Activated B cell treated with CpG ODN at 0.5 μM for 24 hours (primary cell): ENCODE measurements around the gene SNRK. TPM values are rescaled to one million over a fixed set of nuclear protein-coding genes. Genes with fewer than 3 reads are reported as not detected.

Experiments
- ATAC-seq: fragments of 200-7000 bp; cut with Tn5 transposase; one replicate; pipeline ENCODE4 v1.10.0; 2021; ENCODE audit warnings: low read depth, mild to moderate bottlenecking, moderate library complexity
- CTCF ChIA-PET: fragments of 350-600 bp; sonication (Branson Sonifier 250); formaldehyde crosslinking; loops from one replicate; lab custom pipeline; 2021; ENCODE audit warnings: antibody characterized with exemption; lab: Charles Lee
- POLR2A ChIA-PET: fragments of 350-600 bp; sonication (Branson Sonifier 250); formaldehyde crosslinking; loops from one replicate; lab custom pipeline; 2021; ENCODE audit warnings: antibody characterized with exemption; lab: Charles Lee
- DNase-seq: peaks from one replicate; pipeline ENCODE4 v3.0.0; 2022
- H3K27ac Mint-ChIP-seq: one replicate; pipeline ENCODE4 v1.8.0; 2020; ENCODE audit warnings: mixed read lengths
- H3K27me3 Mint-ChIP-seq: one replicate; pipeline ENCODE4 v1.8.0; 2021; ENCODE audit warnings: mixed read lengths
- H3K36me3 Mint-ChIP-seq: one replicate; pipeline ENCODE4 v1.8.0; 2021; ENCODE audit warnings: low read depth, mixed read lengths
- H3K4me1 Mint-ChIP-seq: one replicate; pipeline ENCODE4 v1.8.0; 2021; ENCODE audit warnings: mixed read lengths
- H3K4me3 Mint-ChIP-seq: one replicate; pipeline ENCODE4 v1.8.0; 2020; ENCODE audit warnings: mild to moderate bottlenecking, mixed read lengths
- H3K9me3 Mint-ChIP-seq: one replicate; pipeline ENCODE4 v1.8.0; 2020; ENCODE audit warnings: mixed read lengths
- CTCF ChIP-seq: fragments of 200-600 bp; IDR thresholded peaks from one replicate; pipeline ENCODE4 v1.8.0; 2022; ENCODE audit warnings: antibody characterized with exemption, mild to moderate bottlenecking
- intact Hi-C: fragments of 100-400 bp; cut with micrococcal nuclease; formaldehyde crosslinking; loops from one replicate; pipeline ENCODE4 v1.15.1; 2024
- total RNA-seq: library from RNA; stranded (reverse); gene quantifications from 2 replicates; pipeline ENCODE4 v1.2.3, GENCODE V29; 2022

The SNRK gene
- total RNA-seq, 1 donor from 2014 or later = 31.1 TPM

DNA sequence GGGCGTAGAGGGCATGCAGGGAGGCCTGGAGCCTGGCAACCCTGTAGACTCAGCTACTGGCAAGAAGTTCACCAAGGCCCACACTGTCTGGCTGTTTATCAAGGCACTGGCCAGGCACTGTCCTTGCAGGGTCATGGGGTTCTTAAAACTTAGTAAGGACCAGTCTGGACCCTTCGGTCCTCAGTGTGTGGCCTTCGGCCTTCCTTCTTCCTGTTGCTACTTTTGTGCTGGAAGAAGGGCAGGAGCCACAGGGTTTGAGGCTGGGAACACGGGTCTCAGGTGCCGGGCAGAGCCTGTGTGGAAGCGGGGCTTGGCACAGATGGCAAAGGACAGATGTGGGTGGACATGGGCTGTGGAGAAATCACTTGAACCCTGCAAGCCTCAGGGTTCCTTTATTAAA, 76.6 kb downstream of the SNRK start:
- ChIA-PET CTCF (no interaction called here), POLR2A (no interaction called here)
- ATAC-seq (no peak), DNase-seq (no peak)
- H3K27me3 Mint-ChIP-seq = no peaks in the 10 kb centered on the region
- no peak overlapping the region for H3K4me3 Mint-ChIP-seq
- intact Hi-C loops = no loop called here
- no peaks in the 10 kb centered on the region for H3K4me1 Mint-ChIP-seq
- H3K27ac Mint-ChIP-seq = no peak overlapping the region
- no peaks in the 10 kb centered on the region for H3K36me3 Mint-ChIP-seq
- peaks cover 6% of the 10 kb centered on the region for H3K9me3 Mint-ChIP-seq
- no peak for TF ChIP-seq CTCF

- TF ChIP-seq CTCF = no peak
- no peak for DNase-seq
- intact Hi-C loops = no loop called here
- Mint-ChIP-seq H3K9me3 (no peaks in the 10 kb centered on the region), H3K27ac (no peak overlapping the region), H3K36me3 (no peaks in the 10 kb centered on the region), H3K4me3 (no peak overlapping the region), H3K4me1 (no peaks in the 10 kb centered on the region), H3K27me3 (no peaks in the 10 kb centered on the region)
- ChIA-PET POLR2A (no interaction called here), CTCF (no interaction called here)
- ATAC-seq = no peak
These were observed 77.4 kb downstream of the SNRK start for GRCh38 chr3:43363621-43364266.

DNA sequence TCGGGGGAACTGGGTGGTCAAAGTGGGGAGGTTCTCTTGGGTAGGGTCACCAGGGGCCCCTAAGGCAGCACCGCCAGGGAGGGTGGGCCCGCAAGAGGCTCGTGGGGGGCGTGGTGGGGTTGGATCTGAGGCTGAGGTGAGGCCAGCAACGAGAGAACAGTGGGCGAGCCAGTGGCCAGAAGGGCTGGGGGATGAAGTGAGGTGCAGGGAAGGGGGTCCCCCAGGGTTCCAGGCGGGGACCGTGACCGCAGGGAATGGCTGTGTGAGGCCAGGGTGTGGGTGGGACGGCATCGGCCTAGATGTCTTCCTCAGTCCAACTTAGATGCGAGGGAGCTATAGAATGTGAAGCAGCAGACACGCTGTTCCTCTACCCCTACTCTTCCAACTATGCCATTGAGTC, 78.2 kb downstream of the SNRK start:
- DNase-seq (no peak), ATAC-seq (no peak)
- TF ChIP-seq CTCF = no peak
- Mint-ChIP-seq H3K27me3 (no peaks in the 10 kb centered on the region), H3K9me3 (no peaks in the 10 kb centered on the region), H3K36me3 (no peaks in the 10 kb centered on the region), H3K4me1 (no peaks in the 10 kb centered on the region), H3K27ac (no peak overlapping the region), H3K4me3 (no peak overlapping the region)
- intact Hi-C loops = no loop called here
- ChIA-PET POLR2A (no interaction called here), CTCF (no interaction called here)

- POLR2A ChIA-PET = no interaction called here
- Mint-ChIP-seq H3K9me3 (no peaks in the 10 kb centered on the region), H3K27me3 (no peaks in the 10 kb centered on the region), H3K36me3 (no peaks in the 10 kb centered on the region), H3K27ac (no peak overlapping the region), H3K4me3 (no peak overlapping the region), H3K4me1 (no peaks in the 10 kb centered on the region)
- CTCF ChIA-PET = no interaction called here
- no peak for TF ChIP-seq CTCF
- intact Hi-C loops = no loop called here
- DNase-seq (no peak), ATAC-seq (no peak)
These were observed 78.6 kb downstream of the SNRK start for GRCh38 chr3:43364926-43365325.

- Mint-ChIP-seq H3K36me3 (no peaks in the 10 kb centered on the region), H3K4me1 (no peaks in the 10 kb centered on the region), H3K4me3 (no peak overlapping the region), H3K27ac (no peak overlapping the region), H3K9me3 (no peaks in the 10 kb centered on the region), H3K27me3 (no peaks in the 10 kb centered on the region)
- ATAC-seq (no peak), DNase-seq (no peak)
- ChIA-PET POLR2A (no interaction called here), CTCF (no interaction called here)
- TF ChIP-seq CTCF = no peak
- intact Hi-C loops = no loop called here
These were observed 79.4 kb downstream of the SNRK start for GRCh38 chr3:43365601-43366305.
